IPS DF 6.9 (cell line): ENCODE measurements around the gene CDK3.

Source experiments
- DNase-seq: peaks from one replicate; pipeline ENCODE4 v3.0.0-alpha.2; 2013; ENCODE audit warnings: low read depth, low spot score
- H3K27ac ChIP-seq: one replicate; pipeline ENCODE4 v1.5.1; 2013; ENCODE audit warnings: low read length, control low read depth
- H3K27me3 ChIP-seq: 2 replicates; pipeline ENCODE4 v1.6.1; 2013; ENCODE audit warnings: mild to moderate bottlenecking, low read length; ENCODE audit not compliant: control insufficient read depth, insufficient read depth
- H3K36me3 ChIP-seq: 2 replicates; pipeline ENCODE4 v1.6.1; 2013; ENCODE audit warnings: low read length; ENCODE audit not compliant: control insufficient read depth, insufficient read depth
- H3K4me1 ChIP-seq: 2 replicates; pipeline ENCODE4 v1.6.1; 2013; ENCODE audit warnings: low read length; ENCODE audit not compliant: control insufficient read depth, insufficient read depth
- H3K4me3 ChIP-seq: 2 replicates; pipeline ENCODE4 v1.5.1; 2013; ENCODE audit warnings: mild to moderate bottlenecking, low read length
- H3K9me3 ChIP-seq: 2 replicates; pipeline ENCODE4 v1.6.1; 2013; ENCODE audit warnings: low read length, inconsistent platforms; ENCODE audit not compliant: control insufficient read depth, insufficient read depth
- WGBS: extraction: QIAGEN DNeasy Blood & Tissue Kit; methylation state at CpG from one replicate; pipeline ENCODE4 v1.1.7; 2013; ENCODE audit warnings: mixed read lengths, missing lambda C conversion rate; ENCODE audit not compliant: insufficient read length, insufficient coverage; 5-methylcytosine and 5-hydroxymethylcytosine counted together

Gene CDK3

GRCh38 chr17:76007131-76007849 is 6.6 kb downstream of the CDK3 start:
- Histone ChIP-seq H3K4me3 (no peak overlapping the region), H3K36me3 (no peaks in the 10 kb centered on the region; the same call in 1 of the 2 replicates), H3K4me1 (no peaks in the 10 kb centered on the region), H3K27me3 (no peaks in the 10 kb centered on the region), H3K27ac (no peak overlapping the region), H3K9me3 (no peaks in the 10 kb centered on the region)
- WGBS = no CpG with 5 or more reads among the region's 39 CpGs
- DNase-seq = no peak

GRCh38 chr17:76007850-76008165 is 7.2 kb downstream of the CDK3 start:
- Histone ChIP-seq H3K9me3 (no peaks in the 10 kb centered on the region), H3K36me3 (no peaks in the 10 kb centered on the region; the same call in 1 of the 2 replicates), H3K27me3 (no peaks in the 10 kb centered on the region), H3K27ac (no peak overlapping the region), H3K4me1 (no peaks in the 10 kb centered on the region), H3K4me3 (no peak overlapping the region)
- no CpG with 5 or more reads among the region's 16 CpGs for WGBS
- no peak for DNase-seq

GRCh38 chr17:76008208-76008607 is 7.6 kb downstream of the CDK3 start:
- H3K36me3 ChIP-seq = no peaks in the 10 kb centered on the region; the same call in 1 of the 2 replicates
- no peaks in the 10 kb centered on the region for H3K4me1 ChIP-seq
- no peaks in the 10 kb centered on the region for H3K9me3 ChIP-seq
- WGBS = no CpG with 5 or more reads among the region's 36 CpGs
- no peaks in the 10 kb centered on the region for H3K27me3 ChIP-seq
- no peak for DNase-seq
- no peak overlapping the region for H3K27ac ChIP-seq
- no peak overlapping the region for H3K4me3 ChIP-seq

- Histone ChIP-seq H3K27ac (no peak overlapping the region), H3K27me3 (no peaks in the 10 kb centered on the region), H3K9me3 (no peaks in the 10 kb centered on the region), H3K4me3 (no peak overlapping the region), H3K4me1 (no peaks in the 10 kb centered on the region), H3K36me3 (no peaks in the 10 kb centered on the region; the same call in 1 of the 2 replicates)
- no CpG with 5 or more reads among the region's 56 CpGs for WGBS
- no peak for DNase-seq
These were observed 8.2 kb downstream of the CDK3 start for GRCh38 chr17:76008630-76009425.

GRCh38 chr17:76009447-76009846 is 8.8 kb downstream of the CDK3 start:
- Histone ChIP-seq H3K9me3 (no peaks in the 10 kb centered on the region), H3K27ac (no peak overlapping the region), H3K4me3 (no peak overlapping the region), H3K27me3 (no peaks in the 10 kb centered on the region), H3K36me3 (no peaks in the 10 kb centered on the region; the same call in 1 of the 2 replicates), H3K4me1 (no peaks in the 10 kb centered on the region)
- DNase-seq = no peak
- WGBS = no CpG with 5 or more reads among the region's 20 CpGs

GRCh38 chr17:76009969-76010661 is 9.5 kb downstream of the CDK3 start:
- Histone ChIP-seq H3K4me1 (no peaks in the 10 kb centered on the region; the same call in 1 of the 2 replicates), H3K4me3 (no peak overlapping the region), H3K27ac (no peak overlapping the region), H3K36me3 (no peaks in the 10 kb centered on the region; the same call in 1 of the 2 replicates), H3K27me3 (no peaks in the 10 kb centered on the region), H3K9me3 (no peaks in the 10 kb centered on the region)
- no peak for DNase-seq
- WGBS = no CpG with 5 or more reads among the region's 21 CpGs

GRCh38 chr17:76011951-76012350 is 11.3 kb downstream of the CDK3 start:
- Histone ChIP-seq H3K27ac (no peak overlapping the region), H3K27me3 (no peaks in the 10 kb centered on the region), H3K9me3 (no peaks in the 10 kb centered on the region), H3K36me3 (no peaks in the 10 kb centered on the region; the same call in 1 of the 2 replicates), H3K4me3 (no peak overlapping the region), H3K4me1 (no peaks in the 10 kb centered on the region; the same call in 1 of the 2 replicates)
- no peak for DNase-seq
- no CpG with 5 or more reads among the region's 5 CpGs for WGBS

- no peaks in the 10 kb centered on the region for H3K27me3 ChIP-seq
- no peaks in the 10 kb centered on the region for H3K9me3 ChIP-seq
- no peaks in the 10 kb centered on the region; the same call in 1 of the 2 replicates for H3K4me1 ChIP-seq
- H3K4me3 ChIP-seq = no peak overlapping the region
- no CpG with 5 or more reads among the region's 15 CpGs for WGBS
- H3K27ac ChIP-seq = no peak overlapping the region
- no peaks in the 10 kb centered on the region; the same call in 1 of the 2 replicates for H3K36me3 ChIP-seq
- DNase-seq = no peak
These were observed 12.8 kb downstream of the CDK3 start for GRCh38 chr17:76013377-76013932.

GRCh38 chr17:76014100-76014924 is 13.7 kb downstream of the CDK3 start:
- Histone ChIP-seq H3K36me3 (no peaks in the 10 kb centered on the region; the same call in 1 of the 2 replicates), H3K9me3 (no peaks in the 10 kb centered on the region), H3K27ac (no peak overlapping the region), H3K4me3 (no peak overlapping the region), H3K27me3 (no peaks in the 10 kb centered on the region), H3K4me1 (no peaks in the 10 kb centered on the region; the same call in 1 of the 2 replicates)
- DNase-seq = no peak
- no CpG with 5 or more reads among the region's 19 CpGs for WGBS
